PFSK-1 (cell line): ENCODE data around the gene FGD4.

Source experiments
- FOXP2 ChIP-seq: optimal IDR thresholded peaks from 2 replicates; pipeline ENCODE3; 2011; ENCODE audit warnings: borderline replicate concordance, control low read depth, inconsistent platforms; ENCODE audit not compliant: insufficient read depth; ENCODE audit errors: extremely low read length, extremely low read depth
- POLR2AphosphoS5 ChIP-seq: IDR thresholded peaks from 2 replicates; pipeline ENCODE4 v1.6.1; 2012; ENCODE audit warnings: low read depth, mild to moderate bottlenecking, control low read depth, low read length, moderate library complexity
- SIN3A ChIP-seq: IDR thresholded peaks from 2 replicates; pipeline ENCODE4 v1.6.1; 2012; ENCODE audit warnings: mild to moderate bottlenecking, low read length, moderate library complexity, borderline replicate concordance; ENCODE audit not compliant: insufficient read depth
- TAF1 ChIP-seq: IDR thresholded peaks from 2 replicates; pipeline ENCODE4 v1.6.1; 2012; ENCODE audit warnings: low read length, control low read depth, borderline replicate concordance; ENCODE audit not compliant: insufficient read depth
- TF ChIP-seq, protein P1 (sequence below), 2 experiments: IDR thresholded peaks; 2 replicates each; pipeline versions ENCODE4 v1.6.1 to v1.8.0; 2011 to 2012; ENCODE audit warnings: low read depth in 2 of 2, low read length in 2 of 2, control low read depth in 1 of 2, inconsistent platforms in 1 of 2, mild to moderate bottlenecking in 1 of 2, moderate library complexity in 1 of 2; ENCODE audit not compliant: insufficient read depth in 1 of 2

The FGD4 gene

DNA sequence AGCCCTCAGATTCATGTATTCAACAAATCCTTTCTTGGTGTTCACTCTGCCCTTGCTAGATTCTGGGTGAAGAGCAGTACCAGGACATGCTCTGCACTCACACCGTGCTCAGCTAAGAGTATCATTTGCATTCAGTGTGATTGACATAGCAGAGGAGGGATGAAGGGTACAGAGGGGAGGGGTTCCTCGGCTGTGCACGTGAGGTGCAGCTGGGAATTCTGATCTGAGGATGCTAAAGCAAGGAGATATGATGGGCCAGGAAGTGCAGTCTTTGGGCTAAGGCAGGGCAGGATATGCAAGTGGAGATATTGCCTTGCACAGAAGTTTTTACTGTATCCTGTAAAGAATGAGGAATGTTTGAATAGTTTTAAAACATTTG is 108.6 kb downstream of the FGD4 start:
- TF ChIP-seq, protein P1, sequence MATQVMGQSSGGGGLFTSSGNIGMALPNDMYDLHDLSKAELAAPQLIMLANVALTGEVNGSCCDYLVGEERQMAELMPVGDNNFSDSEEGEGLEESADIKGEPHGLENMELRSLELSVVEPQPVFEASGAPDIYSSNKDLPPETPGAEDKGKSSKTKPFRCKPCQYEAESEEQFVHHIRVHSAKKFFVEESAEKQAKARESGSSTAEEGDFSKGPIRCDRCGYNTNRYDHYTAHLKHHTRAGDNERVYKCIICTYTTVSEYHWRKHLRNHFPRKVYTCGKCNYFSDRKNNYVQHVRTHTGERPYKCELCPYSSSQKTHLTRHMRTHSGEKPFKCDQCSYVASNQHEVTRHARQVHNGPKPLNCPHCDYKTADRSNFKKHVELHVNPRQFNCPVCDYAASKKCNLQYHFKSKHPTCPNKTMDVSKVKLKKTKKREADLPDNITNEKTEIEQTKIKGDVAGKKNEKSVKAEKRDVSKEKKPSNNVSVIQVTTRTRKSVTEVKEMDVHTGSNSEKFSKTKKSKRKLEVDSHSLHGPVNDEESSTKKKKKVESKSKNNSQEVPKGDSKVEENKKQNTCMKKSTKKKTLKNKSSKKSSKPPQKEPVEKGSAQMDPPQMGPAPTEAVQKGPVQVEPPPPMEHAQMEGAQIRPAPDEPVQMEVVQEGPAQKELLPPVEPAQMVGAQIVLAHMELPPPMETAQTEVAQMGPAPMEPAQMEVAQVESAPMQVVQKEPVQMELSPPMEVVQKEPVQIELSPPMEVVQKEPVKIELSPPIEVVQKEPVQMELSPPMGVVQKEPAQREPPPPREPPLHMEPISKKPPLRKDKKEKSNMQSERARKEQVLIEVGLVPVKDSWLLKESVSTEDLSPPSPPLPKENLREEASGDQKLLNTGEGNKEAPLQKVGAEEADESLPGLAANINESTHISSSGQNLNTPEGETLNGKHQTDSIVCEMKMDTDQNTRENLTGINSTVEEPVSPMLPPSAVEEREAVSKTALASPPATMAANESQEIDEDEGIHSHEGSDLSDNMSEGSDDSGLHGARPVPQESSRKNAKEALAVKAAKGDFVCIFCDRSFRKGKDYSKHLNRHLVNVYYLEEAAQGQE (IDR thresholded peaks at IDR 0.05; ENCODE audit: insufficient read depth in 1 of 2, low read depth in 2 of 2, low read length in 2 of 2) = no peak
- TF ChIP-seq SIN3A = no peak
- no peak for TF ChIP-seq POLR2AphosphoS5
- no peak for TF ChIP-seq FOXP2
- no peak for TF ChIP-seq TAF1

GRCh38 chr12:32508626-32509025 is 109.3 kb downstream of the FGD4 start:
- TF ChIP-seq POLR2AphosphoS5 (no peak), TAF1 (no peak), SIN3A (no peak), FOXP2 (no peak)
- TF ChIP-seq, protein P1 (IDR thresholded peaks at IDR 0.05; ENCODE audit: insufficient read depth in 1 of 2, low read depth in 2 of 2, low read length in 2 of 2) = no peak

DNA sequence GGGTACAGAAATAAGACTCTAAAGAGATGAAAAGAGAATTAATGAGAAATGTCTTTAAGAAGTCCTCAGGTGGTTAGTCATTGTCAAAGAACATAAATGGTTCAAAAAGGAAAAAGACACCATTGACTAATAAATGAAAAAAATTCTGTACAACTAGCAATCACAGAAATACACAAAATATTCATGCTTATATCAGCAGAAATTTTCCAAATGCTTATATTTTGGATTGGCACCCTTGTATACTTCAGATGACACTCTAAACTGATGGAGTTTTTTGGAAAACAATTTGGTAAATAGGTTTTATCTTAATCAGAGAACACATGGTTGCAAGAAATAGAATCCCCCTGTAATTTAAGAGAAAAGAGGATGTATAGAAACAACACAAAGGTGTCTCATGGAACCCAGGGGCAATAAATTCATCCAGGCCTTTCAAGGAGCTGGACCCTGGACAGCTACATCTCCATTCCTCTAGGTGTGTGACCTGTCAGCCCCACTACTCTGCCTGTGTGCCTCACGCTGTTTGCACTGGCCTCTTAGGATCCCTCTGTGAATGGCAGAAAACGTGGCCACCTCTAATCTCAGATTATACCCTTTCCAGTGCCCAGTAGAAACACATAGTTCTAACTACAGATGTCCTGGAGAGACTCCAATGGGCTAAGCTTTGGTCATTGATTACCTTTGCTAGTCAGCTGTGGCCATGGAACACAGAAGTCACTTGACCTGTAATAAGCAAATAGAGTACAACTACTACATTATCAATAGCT is 110.2 kb downstream of the FGD4 start:
- TF ChIP-seq TAF1 (no peak), POLR2AphosphoS5 (no peak), SIN3A (no peak), FOXP2 (no peak)
- TF ChIP-seq, protein P1 (IDR thresholded peaks at IDR 0.05; ENCODE audit: insufficient read depth in 1 of 2, low read depth in 2 of 2, low read length in 2 of 2) = no peak

DNA sequence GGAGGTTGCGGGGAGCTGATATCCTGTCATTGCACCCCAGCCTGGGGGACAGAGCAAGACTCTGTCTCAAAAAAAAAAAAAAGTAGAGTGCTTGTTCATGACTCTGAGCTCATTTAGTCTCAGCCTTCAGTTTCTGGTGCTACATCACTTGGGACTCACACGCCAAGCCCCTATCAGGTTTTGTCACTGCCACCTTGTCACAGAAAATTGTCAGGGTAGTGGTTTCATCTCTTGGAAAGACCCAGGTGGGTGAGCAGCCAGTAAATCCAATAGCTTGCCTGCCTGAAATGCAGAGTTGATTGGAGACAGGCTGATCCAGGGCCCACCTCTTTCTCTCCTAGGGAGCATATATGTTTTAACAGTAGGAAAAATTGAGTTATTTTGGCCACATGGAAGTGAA is 113.0 kb downstream of the FGD4 start:
- TF ChIP-seq FOXP2 = no peak
- TF ChIP-seq, protein P1 (IDR thresholded peaks at IDR 0.05; ENCODE audit: insufficient read depth in 1 of 2, low read depth in 2 of 2, low read length in 2 of 2) = no peak
- no peak for TF ChIP-seq TAF1
- no peak for TF ChIP-seq POLR2AphosphoS5
- no peak for TF ChIP-seq SIN3A
